H1 (cell line): ENCODE data around the gene LRRC27. TPM values are rescaled to one million over a fixed set of nuclear protein-coding genes. Genes with fewer than 3 reads are reported as not detected.

Experiments
- CHD7 ChIP-seq: fragments of 300-600 bp; sonication (generic); IDR thresholded peaks from 2 replicates; pipeline ENCODE4 v1.7.1; 2012; ENCODE audit warnings: low read length, moderate library complexity, mild to moderate bottlenecking, inconsistent platforms; ENCODE audit not compliant: insufficient replicate concordance
- E2F6 ChIP-seq: IDR thresholded peaks from 2 replicates; pipeline ENCODE4 v1.6.1; 2012; ENCODE audit warnings: inconsistent platforms
- GABPA ChIP-seq: IDR thresholded peaks from 2 replicates; pipeline ENCODE4 v1.6.1; 2011; ENCODE audit warnings: mild to moderate bottlenecking, low read length, moderate library complexity, borderline replicate concordance; ENCODE audit not compliant: insufficient read depth
- SIRT6 ChIP-seq: IDR thresholded peaks from one replicate; pipeline ENCODE4 v1.7.1; 2012; ENCODE audit warnings: low read length, inconsistent platforms
- SIX5 ChIP-seq: IDR thresholded peaks from 2 replicates; pipeline ENCODE4 v1.6.1; 2011; ENCODE audit warnings: mild to moderate bottlenecking, low read depth, low read length
- polyA plus RNA-seq, 7 experiments: library from polyadenylated mRNA; depleted of rRNA in 3 of 7; stranded (reverse) in 5 of 7; unstranded in 2 of 7; fragments of >200 nt in 5 of 7; fragments of 200-250 nt in 2 of 7; gene quantifications; 1 replicate in 5 of 7; 2 replicates in 1 of 7; 4 replicates in 1 of 7; pipeline versions ENCODE4 v1.2.1 to v1.2.3, GENCODE V29; 2011 to 2013; ENCODE audit warnings: missing spikeins in 2 of 7, mixed read lengths in 2 of 7
- total RNA-seq: library from RNA; stranded (reverse); fragmentation: NEBNext Ultra II Directional; extraction: Animal tissue kit (Norgen Biotek cat#: 25700); gene quantifications from 2 replicates; pipeline ENCODE4 v1.2.1, GENCODE V29; 2021

LRRC27 gene
- total and polyA plus RNA-seq, 2 of the 8 experiments (the other 6 are each of a cell fraction or from before 2014, with no cell fraction given): 1.2 to 3.8 TPM

- TF ChIP-seq E2F6 (no peak), CHD7 (no peak), GABPA (no peak), SIX5 (no peak), SIRT6 (no peak)
Observed at GRCh38 chr10:132392184-132392800, 60.3 kb downstream of the LRRC27 start (continued).
